Endothelial cell of umbilical vein (primary cell): ENCODE measurements around the gene PSMB5.

Experiments
- JUN ChIP-seq: IDR thresholded peaks from 2 replicates; pipeline ENCODE4 v1.6.1; 2011; ENCODE audit warnings: borderline replicate concordance, low read depth; ENCODE audit not compliant: insufficient read length, insufficient read depth
- MAX ChIP-seq: IDR thresholded peaks from 2 replicates; pipeline ENCODE4 v1.6.1; 2011; ENCODE audit not compliant: insufficient read depth, insufficient read length
- MYC ChIP-seq: IDR thresholded peaks from one replicate; pipeline ENCODE4 v1.6.1; 2011; ENCODE audit warnings: mild to moderate bottlenecking, low read depth, low read length
- POLR2A ChIP-seq: IDR thresholded peaks from 2 replicates; pipeline ENCODE4 v1.6.1; 2012; ENCODE audit warnings: low read depth, mild to moderate bottlenecking, control low read depth, low read length
- POLR2AphosphoS5 ChIP-seq: IDR thresholded peaks from 2 replicates; pipeline ENCODE4 v1.6.1; 2012; ENCODE audit warnings: low read depth, mild to moderate bottlenecking, control low read depth, low read length, moderate library complexity; ENCODE audit not compliant: insufficient read depth

- TF ChIP-seq POLR2AphosphoS5: no peak
- no peak for TF ChIP-seq MAX
- TF ChIP-seq POLR2A: no peak
- no peak for TF ChIP-seq JUN
- no peak for TF ChIP-seq MYC
Observed at GRCh38 chr14:22981876-22982476, 52.7 kb downstream of the PSMB5 start.
